Activated T-cell treated with anti-CD3 and anti-CD28 coated beads, Interleukin-2, amount 50 U/mL, for 24 hours (primary cell): ENCODE results near the gene GLMP.

Experiments
- DNase-seq: peaks from one replicate; pipeline ENCODE4 v3.0.0-alpha.2; 2020
- H3K27ac Mint-ChIP-seq: 2 replicates; pipeline ENCODE4 v1.8.0; 2020; ENCODE audit warnings: mild to moderate bottlenecking, mixed read lengths
- H3K27me3 Mint-ChIP-seq: 2 replicates; pipeline ENCODE4 v1.8.0; 2020; ENCODE audit warnings: mixed read lengths
- H3K36me3 Mint-ChIP-seq: 2 replicates; pipeline ENCODE4 v1.8.0; 2020; ENCODE audit warnings: low read depth, mixed read lengths
- H3K4me1 Mint-ChIP-seq: 2 replicates; pipeline ENCODE4 v1.8.0; 2020; ENCODE audit warnings: low read depth, mixed read lengths
- H3K4me3 Mint-ChIP-seq: 2 replicates; pipeline ENCODE4 v1.8.0; 2020; ENCODE audit warnings: mild to moderate bottlenecking, moderate library complexity, mixed read lengths
- H3K9me3 Mint-ChIP-seq: 2 replicates; pipeline ENCODE4 v1.8.0; 2020; ENCODE audit warnings: mixed read lengths

The GLMP gene

DNA sequence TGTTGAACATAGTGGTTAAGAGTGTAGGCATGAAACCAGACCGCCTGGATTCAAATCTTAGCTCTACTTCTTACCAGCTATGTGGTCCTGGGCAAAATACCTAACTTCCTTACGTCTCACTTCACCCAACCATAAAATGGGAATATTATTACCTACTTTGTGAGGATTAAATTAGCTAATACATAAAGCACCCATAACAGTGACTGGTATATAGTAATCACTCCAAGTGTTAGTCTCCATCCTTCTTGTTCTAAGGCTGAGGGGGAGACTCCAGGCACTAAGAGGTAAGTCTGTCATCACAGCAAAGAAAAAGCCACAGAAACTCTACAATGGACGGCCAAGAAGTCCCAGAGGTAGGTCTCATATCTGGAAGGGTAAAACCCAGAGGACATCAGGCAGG is 15.6 kb downstream of the GLMP start:
- Mint-ChIP-seq H3K9me3 (no peaks in the 10 kb centered on the region), H3K27ac (peak overlapping the region; percentile 94), H3K36me3 (peaks cover 85% of the 10 kb centered on the region), H3K4me3 (peak overlapping the region; percentile 88), H3K27me3 (no peaks in the 10 kb centered on the region), H3K4me1 (peaks cover 36% of the 10 kb centered on the region)
- DNase-seq, result no peak

DNA sequence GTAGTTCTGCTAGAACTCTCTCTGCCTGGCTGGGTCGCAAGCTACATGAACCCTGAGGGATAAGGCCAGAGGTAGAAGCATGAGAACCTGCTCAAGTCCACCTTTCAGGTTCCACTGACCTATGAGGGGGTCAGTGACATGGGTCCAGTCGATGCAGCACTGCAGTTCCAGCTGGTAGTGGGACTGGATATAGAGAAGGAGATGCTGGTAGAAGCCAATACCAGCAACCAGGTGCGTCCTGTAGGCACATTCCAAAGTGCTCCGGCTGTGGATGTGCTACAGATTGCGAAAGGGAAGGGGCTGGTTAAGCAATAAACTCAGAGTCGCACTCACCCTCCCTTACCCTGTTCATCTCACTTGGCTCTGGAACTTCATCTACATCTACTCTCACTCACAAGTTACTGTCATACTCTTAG is 18.5 kb downstream of the GLMP start:
- Mint-ChIP-seq H3K4me1 (peaks cover 21% of the 10 kb centered on the region), H3K9me3 (no peaks in the 10 kb centered on the region), H3K4me3 (no peak overlapping the region), H3K27me3 (no peaks in the 10 kb centered on the region), H3K36me3 (peaks cover 99% of the 10 kb centered on the region), H3K27ac (no peak overlapping the region)
- no peak for DNase-seq

DNA sequence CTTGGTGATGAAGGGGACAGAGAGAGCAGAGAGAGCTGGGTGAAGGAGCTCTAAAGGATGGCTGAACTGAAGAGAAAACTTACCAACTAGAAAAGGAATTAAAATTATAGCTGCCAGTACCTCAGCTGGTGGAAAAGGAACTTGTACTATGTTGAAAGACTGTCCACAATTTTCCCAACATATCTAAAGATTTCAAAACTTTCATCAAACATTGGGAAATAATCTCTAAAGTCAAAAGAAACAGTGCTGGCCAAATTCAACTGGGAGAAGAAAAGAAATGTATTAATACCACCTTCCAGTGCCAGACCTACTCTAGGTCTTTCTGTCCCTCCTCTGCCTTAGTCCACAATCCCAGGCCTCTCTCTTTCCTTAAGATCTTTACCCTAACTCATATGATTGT is 18.9 kb downstream of the GLMP start:
- Mint-ChIP-seq H3K36me3 (peaks cover 99% of the 10 kb centered on the region), H3K4me3 (no peak overlapping the region), H3K27me3 (no peaks in the 10 kb centered on the region), H3K4me1 (peaks cover 20% of the 10 kb centered on the region), H3K27ac (peak overlapping the region; percentile 29), H3K9me3 (no peaks in the 10 kb centered on the region)
- DNase-seq, result no peak

DNA sequence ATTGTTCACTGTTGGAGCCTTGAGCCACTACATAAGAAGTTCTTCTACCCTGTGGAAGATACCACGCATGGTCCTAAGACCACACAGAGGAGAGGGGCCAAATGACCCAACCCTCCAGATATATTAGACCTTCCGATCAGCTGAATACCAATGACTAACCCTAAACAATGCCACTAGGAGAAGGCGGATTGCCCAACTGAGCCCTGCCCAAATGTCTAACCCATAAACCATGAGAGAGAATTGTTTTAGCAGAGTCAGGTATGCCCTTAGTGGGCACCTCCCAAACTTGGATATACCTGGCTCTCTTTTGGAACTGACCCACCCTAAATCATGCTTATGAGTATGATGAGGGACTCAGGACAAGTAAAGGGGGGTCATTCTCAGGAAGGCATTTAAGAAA is 25.2 kb downstream of the GLMP start:
- no peak for DNase-seq
- no peaks in the 10 kb centered on the region for H3K4me1 Mint-ChIP-seq
- H3K4me3 Mint-ChIP-seq, result no peak overlapping the region
- no peaks in the 10 kb centered on the region for H3K27me3 Mint-ChIP-seq
- H3K9me3 Mint-ChIP-seq, result no peaks in the 10 kb centered on the region
- no peak overlapping the region for H3K27ac Mint-ChIP-seq
- H3K36me3 Mint-ChIP-seq, result peaks cover 95% of the 10 kb centered on the region

DNA sequence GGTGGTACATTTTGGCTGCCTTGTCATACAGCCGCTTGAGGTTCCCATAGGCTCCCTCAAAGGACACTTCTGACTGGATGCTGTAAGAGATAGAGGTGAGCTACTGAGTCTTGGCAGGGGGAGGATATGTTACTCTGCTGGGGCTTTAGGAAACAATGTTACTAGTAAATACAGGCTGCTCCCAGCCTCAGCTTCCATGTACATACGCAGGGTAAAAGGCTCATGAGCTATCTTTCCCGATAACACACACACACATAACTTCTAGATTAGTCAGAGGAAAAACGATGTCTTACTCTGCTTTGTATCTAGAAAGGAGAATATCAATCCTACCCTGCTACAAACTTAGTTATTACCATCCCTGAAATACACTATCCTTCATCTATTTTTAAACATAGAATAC is 27.1 kb downstream of the GLMP start:
- Mint-ChIP-seq H3K27ac (no peak overlapping the region), H3K4me1 (peaks cover 5% of the 10 kb centered on the region), H3K9me3 (no peaks in the 10 kb centered on the region), H3K4me3 (no peak overlapping the region), H3K27me3 (no peaks in the 10 kb centered on the region), H3K36me3 (peaks cover 93% of the 10 kb centered on the region)
- no peak for DNase-seq

DNA sequence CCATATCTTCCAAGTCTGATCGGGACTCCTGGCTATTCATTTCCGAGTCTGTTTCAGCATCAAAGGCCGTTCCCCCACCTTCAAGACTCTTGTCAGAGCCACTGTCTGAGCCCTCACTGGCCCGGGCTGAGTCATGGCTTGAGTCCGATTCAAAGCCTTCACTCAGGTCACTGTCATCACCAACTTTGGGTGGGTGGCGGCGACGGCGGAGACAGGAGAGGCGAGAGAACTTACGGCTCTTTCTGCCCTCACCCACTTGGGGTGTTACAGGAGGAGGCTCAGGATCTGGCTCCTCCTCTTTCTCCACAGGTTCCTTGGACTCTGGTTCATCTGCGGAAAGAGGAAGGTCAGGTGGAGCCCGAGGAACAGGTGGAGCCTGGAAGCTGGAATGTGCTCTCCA is 29.4 kb downstream of the GLMP start:
- no peak overlapping the region for H3K4me3 Mint-ChIP-seq

DNA sequence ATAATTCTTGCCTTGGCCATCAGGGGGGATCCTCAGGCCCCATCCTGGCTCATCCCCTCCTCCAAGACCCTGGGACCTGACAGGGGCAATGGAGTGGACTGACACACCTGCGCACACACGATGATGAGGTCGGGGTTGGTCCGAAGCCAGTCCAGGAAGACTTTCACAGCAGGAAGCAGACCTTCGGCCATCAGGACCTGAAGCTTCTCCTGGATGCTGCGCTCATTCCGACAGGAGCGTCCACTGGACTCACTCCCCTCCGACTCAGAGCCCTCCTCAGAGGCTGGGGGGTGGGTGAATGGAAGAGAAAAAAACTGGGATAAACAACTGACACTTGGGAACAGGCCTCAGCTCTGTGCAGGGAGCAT is 32.2 kb downstream of the GLMP start:
- no peaks in the 10 kb centered on the region for H3K27me3 Mint-ChIP-seq
- peaks cover 15% of the 10 kb centered on the region for H3K4me1 Mint-ChIP-seq
- no peak overlapping the region for H3K27ac Mint-ChIP-seq
- no peak for DNase-seq
- H3K9me3 Mint-ChIP-seq, result no peaks in the 10 kb centered on the region
- no peak overlapping the region for H3K4me3 Mint-ChIP-seq
- H3K36me3 Mint-ChIP-seq, result peaks cover 96% of the 10 kb centered on the region

More for the DNA sequence above, 29.4 kb downstream of the GLMP start:
- H3K27me3 Mint-ChIP-seq, result no peaks in the 10 kb centered on the region
- peaks cover 15% of the 10 kb centered on the region for H3K4me1 Mint-ChIP-seq
- no peak for DNase-seq
- H3K9me3 Mint-ChIP-seq, result no peaks in the 10 kb centered on the region
- H3K27ac Mint-ChIP-seq, result no peak overlapping the region
- H3K36me3 Mint-ChIP-seq, result peaks cover 92% of the 10 kb centered on the region

DNA sequence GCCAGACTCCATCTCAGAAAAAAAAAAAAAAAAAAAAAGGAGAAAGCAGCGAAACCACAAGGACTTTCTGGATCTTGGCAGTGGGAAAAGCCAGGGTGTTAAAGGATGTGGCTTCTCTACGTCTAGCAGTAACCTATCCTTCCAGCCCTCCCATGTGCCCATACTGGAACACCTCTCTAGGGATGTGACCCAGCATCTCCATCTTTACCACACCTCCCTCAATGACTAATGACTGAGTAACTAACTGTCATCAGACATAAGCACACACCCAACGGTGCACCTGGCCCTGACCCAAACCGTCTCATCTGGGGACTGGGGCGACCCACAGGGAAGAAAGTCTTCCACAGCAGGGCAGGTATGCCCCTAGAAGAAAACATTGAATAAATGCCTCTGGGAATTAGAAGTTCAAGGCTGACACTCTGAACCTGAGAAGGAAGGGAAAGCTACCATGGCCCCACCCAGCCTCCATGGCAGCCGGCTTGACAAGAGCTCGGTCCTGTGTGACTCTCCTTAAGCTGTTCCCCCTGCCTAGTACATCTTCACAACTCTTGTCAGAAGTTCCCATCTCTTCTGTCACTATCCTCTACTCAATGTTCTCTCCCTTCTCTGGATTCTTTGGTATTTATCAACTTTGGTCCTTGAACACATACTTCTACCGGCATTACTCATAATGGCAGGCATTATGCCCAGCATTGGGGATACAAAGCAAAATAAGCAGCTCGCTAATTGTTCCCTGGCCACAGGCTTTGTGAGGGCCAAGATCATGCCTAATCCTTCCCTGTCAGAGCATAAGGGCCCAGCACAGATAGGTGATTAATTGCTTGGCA is 32.8 kb downstream of the GLMP start:
- peak overlapping the region; percentile 2 for H3K27ac Mint-ChIP-seq
- peaks cover 15% of the 10 kb centered on the region for H3K4me1 Mint-ChIP-seq
- peaks cover 96% of the 10 kb centered on the region for H3K36me3 Mint-ChIP-seq
- no peak overlapping the region for H3K4me3 Mint-ChIP-seq
- DNase-seq, result no peak
- H3K27me3 Mint-ChIP-seq, result no peaks in the 10 kb centered on the region
- no peaks in the 10 kb centered on the region for H3K9me3 Mint-ChIP-seq

DNA sequence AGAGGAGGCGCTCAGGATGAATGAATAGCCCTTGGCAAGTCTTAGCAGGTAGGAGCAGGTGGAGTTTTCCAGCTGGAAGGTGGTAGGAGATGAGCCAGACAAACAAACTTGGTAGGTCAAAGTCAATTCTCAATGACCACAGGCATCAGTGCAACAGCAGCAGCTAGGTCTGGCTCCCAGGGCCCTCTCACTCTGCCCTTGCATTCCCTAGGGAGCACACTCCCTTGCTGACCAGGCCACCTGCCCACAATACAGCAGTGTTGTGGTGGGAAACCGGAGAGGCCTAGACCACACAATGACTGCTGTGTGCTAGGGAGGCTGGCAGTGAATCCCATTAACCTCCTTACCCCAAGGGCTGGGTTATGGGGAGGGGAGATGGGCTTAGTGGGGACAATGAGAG is 34.6 kb downstream of the GLMP start:
- peaks cover 15% of the 10 kb centered on the region for H3K4me1 Mint-ChIP-seq
- no peaks in the 10 kb centered on the region for H3K9me3 Mint-ChIP-seq
- peaks cover 96% of the 10 kb centered on the region for H3K36me3 Mint-ChIP-seq
- DNase-seq, result no peak
- peak overlapping the region; percentile 45 for H3K27ac Mint-ChIP-seq
- no peaks in the 10 kb centered on the region for H3K27me3 Mint-ChIP-seq
- H3K4me3 Mint-ChIP-seq, result no peak overlapping the region

DNA sequence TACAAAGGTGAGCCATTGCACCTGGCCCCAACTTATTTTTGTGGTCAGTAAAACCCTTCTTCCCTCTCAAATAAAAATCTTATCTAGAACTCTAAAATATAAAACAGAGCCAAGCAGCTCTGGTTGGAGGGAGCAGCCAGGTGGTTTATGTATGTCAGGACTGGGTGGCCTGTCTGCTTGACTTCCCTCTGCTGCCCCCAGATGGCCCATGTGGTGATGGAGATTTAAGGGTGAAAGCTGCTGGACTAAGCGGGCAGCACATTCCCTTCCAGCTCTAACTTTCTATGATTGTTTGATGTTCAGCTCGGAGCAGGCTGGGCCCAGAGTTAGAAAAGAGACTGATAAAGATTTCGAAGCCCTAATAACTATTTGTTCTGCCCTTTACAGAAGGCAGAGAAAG is 35.7 kb downstream of the GLMP start:
- peaks cover 15% of the 10 kb centered on the region for H3K4me1 Mint-ChIP-seq
- peaks cover 88% of the 10 kb centered on the region for H3K36me3 Mint-ChIP-seq
- H3K4me3 Mint-ChIP-seq, result no peak overlapping the region
- DNase-seq, result no peak
- H3K9me3 Mint-ChIP-seq, result no peaks in the 10 kb centered on the region
- H3K27ac Mint-ChIP-seq, result no peak overlapping the region
- no peaks in the 10 kb centered on the region for H3K27me3 Mint-ChIP-seq

DNA sequence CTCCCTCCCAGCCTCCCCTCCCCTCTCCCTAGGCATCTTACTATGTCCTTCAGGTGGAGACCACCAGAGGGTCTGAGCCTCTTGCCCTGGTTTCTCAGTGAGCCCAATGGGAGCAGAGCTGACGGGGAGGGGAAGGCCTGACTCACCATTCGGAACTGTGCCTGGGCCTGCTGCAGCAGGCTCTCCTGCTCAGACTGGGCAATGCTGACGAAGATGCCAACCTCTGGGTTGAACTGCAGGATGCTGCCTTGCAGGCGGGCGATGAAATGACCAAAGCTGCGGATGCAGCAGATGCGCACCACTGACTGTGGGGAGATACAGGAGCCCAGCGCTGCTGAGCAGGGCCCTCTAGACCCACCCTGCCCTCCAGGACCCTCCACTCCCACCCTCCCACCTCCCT is 36.6 kb downstream of the GLMP start:
- H3K4me3 Mint-ChIP-seq, result no peak overlapping the region
- peaks cover 14% of the 10 kb centered on the region for H3K4me1 Mint-ChIP-seq
- H3K36me3 Mint-ChIP-seq, result peaks cover 85% of the 10 kb centered on the region
- H3K9me3 Mint-ChIP-seq, result no peaks in the 10 kb centered on the region
- H3K27me3 Mint-ChIP-seq, result no peaks in the 10 kb centered on the region
- no peak overlapping the region for H3K27ac Mint-ChIP-seq
- no peak for DNase-seq

DNA sequence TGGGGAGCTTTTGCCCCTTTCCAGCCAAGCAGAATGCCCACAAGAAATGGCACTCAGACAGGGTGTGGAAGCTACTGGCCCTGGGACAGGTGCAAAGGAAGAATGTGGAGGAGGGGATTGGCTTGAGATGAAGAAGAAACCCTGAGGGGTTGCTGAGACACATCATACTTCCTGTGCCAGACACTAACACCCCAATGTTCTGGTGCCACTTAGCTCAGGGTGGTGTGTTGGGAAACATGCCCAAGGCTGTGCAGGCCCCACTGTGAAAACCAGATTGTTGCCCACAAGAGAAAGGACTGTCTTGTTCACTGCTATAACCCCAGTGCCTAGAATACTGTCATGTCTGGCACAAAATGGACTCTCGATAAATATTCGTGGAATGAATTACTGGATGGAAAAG is 37.8 kb downstream of the GLMP start:
- H3K36me3 Mint-ChIP-seq, result peaks cover 85% of the 10 kb centered on the region
- peaks cover 6% of the 10 kb centered on the region for H3K4me1 Mint-ChIP-seq
- DNase-seq, result no peak
- H3K27ac Mint-ChIP-seq, result peak overlapping the region; percentile 77
- H3K4me3 Mint-ChIP-seq, result no peak overlapping the region
- no peaks in the 10 kb centered on the region for H3K27me3 Mint-ChIP-seq
- no peaks in the 10 kb centered on the region for H3K9me3 Mint-ChIP-seq

DNA sequence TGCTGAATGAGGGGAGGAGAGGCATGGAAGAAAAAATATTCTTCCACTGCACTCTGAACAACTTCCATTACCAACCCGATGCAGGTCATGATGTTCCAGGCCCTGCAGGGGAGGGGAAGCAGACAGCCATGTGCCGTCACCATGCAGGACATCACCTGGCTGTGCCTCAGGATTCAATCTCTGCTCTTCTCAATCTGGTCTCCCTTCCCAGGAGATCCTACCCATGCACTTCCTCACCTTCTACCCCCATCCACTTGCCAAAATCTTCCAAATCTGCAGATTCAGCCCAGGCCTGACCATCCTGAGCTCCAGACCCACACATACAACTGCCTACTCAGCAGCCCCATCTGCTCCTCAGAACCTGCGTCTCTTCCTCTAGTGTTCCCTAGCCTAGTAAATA is 41.8 kb downstream of the GLMP start:
- no peak for DNase-seq
- H3K27ac Mint-ChIP-seq, result peak overlapping the region; percentile 81
- H3K4me1 Mint-ChIP-seq, result peaks cover 2% of the 10 kb centered on the region
- no peaks in the 10 kb centered on the region for H3K9me3 Mint-ChIP-seq
- H3K27me3 Mint-ChIP-seq, result no peaks in the 10 kb centered on the region
- H3K36me3 Mint-ChIP-seq, result peaks cover 87% of the 10 kb centered on the region
- H3K4me3 Mint-ChIP-seq, result no peak overlapping the region

DNA sequence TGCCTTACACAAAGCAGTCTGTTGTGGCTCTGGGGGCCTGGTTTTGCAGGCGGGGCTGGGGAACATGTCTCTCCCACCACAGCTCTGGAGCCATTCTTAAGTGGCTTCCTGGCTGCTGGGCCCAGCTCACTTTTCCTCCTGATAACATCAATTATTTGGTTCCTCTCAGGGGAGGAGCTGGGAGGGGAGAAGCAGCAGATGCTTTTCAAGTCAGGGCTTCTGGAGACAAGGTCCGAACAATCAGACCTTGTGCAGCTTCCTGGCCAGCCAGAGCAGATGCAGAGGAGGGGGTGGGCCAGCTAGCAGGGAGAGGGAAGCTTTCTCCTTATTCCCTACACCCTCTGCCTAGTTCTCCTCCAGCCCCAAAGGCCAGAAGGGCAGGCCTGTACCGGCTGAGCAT is 44.0 kb downstream of the GLMP start:
- no peaks in the 10 kb centered on the region for H3K27me3 Mint-ChIP-seq
- no peak overlapping the region for H3K4me3 Mint-ChIP-seq
- DNase-seq, result no peak
- H3K4me1 Mint-ChIP-seq, result peaks cover 3% of the 10 kb centered on the region
- H3K27ac Mint-ChIP-seq, result peak overlapping the region; percentile 47
- H3K36me3 Mint-ChIP-seq, result peaks cover 70% of the 10 kb centered on the region
- no peaks in the 10 kb centered on the region for H3K9me3 Mint-ChIP-seq

DNA sequence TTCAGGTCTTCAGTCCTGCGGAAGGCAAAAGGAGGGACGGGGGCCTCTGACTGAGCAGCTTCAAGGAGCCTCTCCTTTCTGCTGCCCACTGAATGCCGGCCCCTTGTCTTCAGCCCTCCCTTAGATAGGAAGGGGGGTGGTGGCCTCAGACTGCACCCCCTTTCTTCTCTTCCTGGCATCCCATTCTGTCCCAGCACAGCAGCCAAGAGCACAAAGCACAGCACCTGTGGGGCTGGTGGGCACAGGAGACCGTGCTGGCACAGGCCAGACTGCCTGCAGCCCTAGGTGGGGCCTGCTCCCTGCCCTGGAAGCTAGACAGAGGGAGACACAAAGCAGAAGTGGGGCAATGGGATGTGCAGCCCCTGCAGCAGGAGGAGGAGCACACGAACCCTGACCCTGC is 45.9 kb downstream of the GLMP start:
- H3K36me3 Mint-ChIP-seq, result peaks cover 61% of the 10 kb centered on the region
- H3K27ac Mint-ChIP-seq, result peak overlapping the region; percentile 57
- no peaks in the 10 kb centered on the region for H3K9me3 Mint-ChIP-seq
- no peak for DNase-seq
- H3K4me1 Mint-ChIP-seq, result peaks cover 21% of the 10 kb centered on the region
- H3K4me3 Mint-ChIP-seq, result no peak overlapping the region
- no peaks in the 10 kb centered on the region for H3K27me3 Mint-ChIP-seq

DNA sequence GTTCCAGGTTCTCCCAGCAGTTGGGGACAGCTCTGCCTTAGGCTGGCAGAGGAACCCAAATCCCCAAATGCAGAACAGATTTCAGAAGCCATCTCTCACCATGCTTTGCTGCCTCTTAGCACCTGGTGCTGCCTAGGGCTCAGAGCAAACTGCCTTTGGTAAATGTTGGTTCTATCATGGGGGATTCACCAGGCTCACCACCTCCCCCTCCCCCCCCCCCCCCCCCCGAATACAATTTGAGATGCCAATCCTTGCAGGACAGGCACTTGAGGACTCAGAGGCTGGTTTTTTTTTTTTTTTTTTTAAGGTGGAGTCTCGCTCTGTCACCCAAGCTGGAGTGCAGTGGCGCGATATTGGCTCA is 47.2 kb downstream of the GLMP start:
- H3K4me3 Mint-ChIP-seq, result no peak overlapping the region

More for the DNA sequence above, 47.2 kb downstream of the GLMP start:
- no peaks in the 10 kb centered on the region for H3K9me3 Mint-ChIP-seq
- H3K27ac Mint-ChIP-seq, result no peak overlapping the region
- DNase-seq, result no peak
- peaks cover 54% of the 10 kb centered on the region for H3K36me3 Mint-ChIP-seq
- H3K4me1 Mint-ChIP-seq, result peaks cover 22% of the 10 kb centered on the region
- no peaks in the 10 kb centered on the region for H3K27me3 Mint-ChIP-seq
